ENCODE data around the gene C1orf232. TPM values are rescaled to one million over a fixed set of nuclear protein-coding genes. Genes with fewer than 3 reads are reported as not detected.

The C1orf232 gene
- total and polyA plus RNA-seq, 4 donors, result not detected

DNA sequence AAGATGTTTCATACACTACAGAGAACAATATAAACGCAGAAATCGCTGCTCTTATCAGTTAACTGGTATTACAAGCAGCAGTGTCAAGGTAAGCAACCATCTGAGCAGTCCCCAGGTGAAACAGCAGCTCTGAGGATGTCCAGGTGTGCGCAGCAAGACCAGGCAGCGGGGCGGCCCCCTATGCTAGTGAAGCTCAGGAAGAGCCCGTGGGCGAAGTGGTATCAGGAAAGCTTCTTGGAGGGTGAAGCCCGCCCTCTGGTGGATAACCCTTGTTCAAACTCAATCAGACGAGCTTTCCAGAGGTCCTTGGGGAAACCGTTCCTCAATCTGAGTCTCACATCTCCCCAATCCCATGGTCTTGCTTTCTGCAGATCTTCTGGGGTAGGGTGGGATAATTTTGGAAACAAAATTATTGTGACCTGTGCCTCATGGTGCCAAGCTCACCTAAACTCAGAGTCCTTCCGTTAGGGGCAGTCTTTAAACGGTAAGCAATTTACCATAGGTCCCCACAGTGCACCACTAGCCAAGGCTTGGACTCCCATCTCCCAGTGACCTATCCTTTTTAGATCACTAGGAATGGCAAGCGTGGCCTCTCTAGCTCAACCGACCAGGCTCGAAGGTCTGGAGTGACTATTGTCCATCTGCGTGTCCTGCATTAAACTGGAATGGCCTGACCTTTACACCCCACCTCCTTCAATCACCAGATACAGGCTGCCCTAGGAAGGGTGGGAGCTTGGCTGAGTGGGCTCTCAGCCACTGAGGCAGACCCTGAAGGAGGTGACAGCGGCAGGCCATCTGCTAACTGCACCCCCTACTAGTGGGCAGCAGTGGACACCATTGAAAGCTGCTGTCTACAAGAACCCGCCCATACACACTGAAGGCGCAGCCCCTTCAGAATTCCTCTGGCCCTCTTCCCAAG, 23.5 kb downstream of the C1orf232 start:
- 27% methylated on average over 19 of the region's 19 CpGs for WGBS
- no peaks in the 10 kb centered on the region for H3K9me3 ChIP-seq (ENCODE audit: control insufficient read depth in 4 of 4, low read length in 3 of 4)
- no peak overlapping the region for H3K4me3 ChIP-seq (ENCODE audit: low read depth in 1 of 3, low read length in 3 of 3)
- H3K27me3 ChIP-seq (ENCODE audit: control insufficient read depth in 4 of 4, insufficient read depth in 4 of 4, low read length in 3 of 4), result no peaks in the 10 kb centered on the region
- peak; percentile 82 for DNase-seq (ENCODE audit: low spot score)
- no peaks in the 10 kb centered on the region for H3K4me1 ChIP-seq (ENCODE audit: control insufficient read depth in 4 of 4, insufficient read depth in 4 of 4, low read length in 3 of 4)
- no peak overlapping the region for H3K9ac ChIP-seq (ENCODE audit: low read depth in 1 of 2, low read length in 2 of 2)
- TF ChIP-seq FOXA1 (IDR thresholded peaks at IDR 0.05), result no peak
- no peak for TF ChIP-seq HNF4G (IDR thresholded peaks at IDR 0.05)
- TF ChIP-seq EGR1 (IDR thresholded peaks at IDR 0.05; ENCODE audit: low read depth in 2 of 2), result no peak
- TF ChIP-seq RXRA (IDR thresholded peaks at IDR 0.05), result no peak
- no peak for TF ChIP-seq YY1 (IDR thresholded peaks at IDR 0.05)
- TF ChIP-seq RAD21 (IDR thresholded peaks at IDR 0.05), result peak; percentile 92 to 98
- TF ChIP-seq, protein P1, sequence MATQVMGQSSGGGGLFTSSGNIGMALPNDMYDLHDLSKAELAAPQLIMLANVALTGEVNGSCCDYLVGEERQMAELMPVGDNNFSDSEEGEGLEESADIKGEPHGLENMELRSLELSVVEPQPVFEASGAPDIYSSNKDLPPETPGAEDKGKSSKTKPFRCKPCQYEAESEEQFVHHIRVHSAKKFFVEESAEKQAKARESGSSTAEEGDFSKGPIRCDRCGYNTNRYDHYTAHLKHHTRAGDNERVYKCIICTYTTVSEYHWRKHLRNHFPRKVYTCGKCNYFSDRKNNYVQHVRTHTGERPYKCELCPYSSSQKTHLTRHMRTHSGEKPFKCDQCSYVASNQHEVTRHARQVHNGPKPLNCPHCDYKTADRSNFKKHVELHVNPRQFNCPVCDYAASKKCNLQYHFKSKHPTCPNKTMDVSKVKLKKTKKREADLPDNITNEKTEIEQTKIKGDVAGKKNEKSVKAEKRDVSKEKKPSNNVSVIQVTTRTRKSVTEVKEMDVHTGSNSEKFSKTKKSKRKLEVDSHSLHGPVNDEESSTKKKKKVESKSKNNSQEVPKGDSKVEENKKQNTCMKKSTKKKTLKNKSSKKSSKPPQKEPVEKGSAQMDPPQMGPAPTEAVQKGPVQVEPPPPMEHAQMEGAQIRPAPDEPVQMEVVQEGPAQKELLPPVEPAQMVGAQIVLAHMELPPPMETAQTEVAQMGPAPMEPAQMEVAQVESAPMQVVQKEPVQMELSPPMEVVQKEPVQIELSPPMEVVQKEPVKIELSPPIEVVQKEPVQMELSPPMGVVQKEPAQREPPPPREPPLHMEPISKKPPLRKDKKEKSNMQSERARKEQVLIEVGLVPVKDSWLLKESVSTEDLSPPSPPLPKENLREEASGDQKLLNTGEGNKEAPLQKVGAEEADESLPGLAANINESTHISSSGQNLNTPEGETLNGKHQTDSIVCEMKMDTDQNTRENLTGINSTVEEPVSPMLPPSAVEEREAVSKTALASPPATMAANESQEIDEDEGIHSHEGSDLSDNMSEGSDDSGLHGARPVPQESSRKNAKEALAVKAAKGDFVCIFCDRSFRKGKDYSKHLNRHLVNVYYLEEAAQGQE (IDR thresholded peaks at IDR 0.05), result no peak
- TF ChIP-seq TAF1 (conservative IDR thresholded peaks at IDR 0.05), result no peak
- TF ChIP-seq, protein P2, sequence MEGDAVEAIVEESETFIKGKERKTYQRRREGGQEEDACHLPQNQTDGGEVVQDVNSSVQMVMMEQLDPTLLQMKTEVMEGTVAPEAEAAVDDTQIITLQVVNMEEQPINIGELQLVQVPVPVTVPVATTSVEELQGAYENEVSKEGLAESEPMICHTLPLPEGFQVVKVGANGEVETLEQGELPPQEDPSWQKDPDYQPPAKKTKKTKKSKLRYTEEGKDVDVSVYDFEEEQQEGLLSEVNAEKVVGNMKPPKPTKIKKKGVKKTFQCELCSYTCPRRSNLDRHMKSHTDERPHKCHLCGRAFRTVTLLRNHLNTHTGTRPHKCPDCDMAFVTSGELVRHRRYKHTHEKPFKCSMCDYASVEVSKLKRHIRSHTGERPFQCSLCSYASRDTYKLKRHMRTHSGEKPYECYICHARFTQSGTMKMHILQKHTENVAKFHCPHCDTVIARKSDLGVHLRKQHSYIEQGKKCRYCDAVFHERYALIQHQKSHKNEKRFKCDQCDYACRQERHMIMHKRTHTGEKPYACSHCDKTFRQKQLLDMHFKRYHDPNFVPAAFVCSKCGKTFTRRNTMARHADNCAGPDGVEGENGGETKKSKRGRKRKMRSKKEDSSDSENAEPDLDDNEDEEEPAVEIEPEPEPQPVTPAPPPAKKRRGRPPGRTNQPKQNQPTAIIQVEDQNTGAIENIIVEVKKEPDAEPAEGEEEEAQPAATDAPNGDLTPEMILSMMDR (IDR thresholded peaks at IDR 0.05; ENCODE audit: low read depth, low read length, missing input control), result peak; percentile 71
- TF ChIP-seq NR2F2 (IDR thresholded peaks at IDR 0.05), result no peak
- TF ChIP-seq JUND (IDR thresholded peaks at IDR 0.05), result no peak
- TF ChIP-seq, protein P3, sequence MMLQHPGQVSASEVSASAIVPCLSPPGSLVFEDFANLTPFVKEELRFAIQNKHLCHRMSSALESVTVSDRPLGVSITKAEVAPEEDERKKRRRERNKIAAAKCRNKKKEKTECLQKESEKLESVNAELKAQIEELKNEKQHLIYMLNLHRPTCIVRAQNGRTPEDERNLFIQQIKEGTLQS (IDR thresholded peaks at IDR 0.05), result no peak
- TF ChIP-seq SP1 (IDR thresholded peaks at IDR 0.05), result no peak
- no peak for TF ChIP-seq FOXA2 (IDR thresholded peaks at IDR 0.05)
- TF ChIP-seq HNF4A (conservative IDR thresholded peaks at IDR 0.05), result no peak
- no peaks in the 10 kb centered on the region for H3K36me3 ChIP-seq (ENCODE audit: control insufficient read depth in 4 of 4, insufficient read depth in 3 of 4, low read depth in 1 of 4, low read length in 3 of 4)
- no peak overlapping the region for H3K27ac ChIP-seq (ENCODE audit: low read depth in 1 of 2, low read length in 2 of 2)

DNA sequence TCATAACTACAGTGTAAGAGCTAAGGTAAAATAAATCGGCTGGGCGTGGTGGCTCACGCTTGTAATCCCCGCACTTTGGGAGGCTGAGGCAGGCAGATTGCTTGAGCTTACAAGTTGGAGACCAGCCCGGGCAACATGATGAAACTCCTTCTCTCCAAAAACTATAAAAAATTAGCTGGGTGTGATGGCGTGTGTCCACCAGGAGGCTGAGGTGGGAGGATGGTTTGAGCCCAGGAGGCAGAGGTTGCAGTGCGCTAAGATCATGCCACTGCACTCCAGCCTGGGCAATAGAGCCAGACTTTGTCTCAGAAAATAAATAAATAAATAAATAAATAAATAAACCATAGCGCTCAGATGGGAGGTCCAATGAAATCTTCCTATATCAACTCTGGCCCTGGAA, 26.6 kb downstream of the C1orf232 start:
- no peaks in the 10 kb centered on the region for H3K36me3 ChIP-seq (ENCODE audit: control insufficient read depth in 4 of 4, insufficient read depth in 3 of 4, low read depth in 1 of 4, low read length in 3 of 4)
- H3K27ac ChIP-seq (ENCODE audit: low read depth in 1 of 2, low read length in 2 of 2), result no peak overlapping the region
- WGBS, result 90% methylated on average over 8 of the region's 8 CpGs
- H3K9me3 ChIP-seq (ENCODE audit: control insufficient read depth in 4 of 4, low read length in 3 of 4), result no peaks in the 10 kb centered on the region
- DNase-seq (ENCODE audit: low spot score), result no peak
- H3K4me3 ChIP-seq (ENCODE audit: low read depth in 1 of 3, low read length in 3 of 3), result no peak overlapping the region
- H3K4me1 ChIP-seq (ENCODE audit: control insufficient read depth in 4 of 4, insufficient read depth in 4 of 4, low read length in 3 of 4), result no peaks in the 10 kb centered on the region
- no peaks in the 10 kb centered on the region for H3K27me3 ChIP-seq (ENCODE audit: control insufficient read depth in 4 of 4, insufficient read depth in 4 of 4, low read length in 3 of 4)
- H3K9ac ChIP-seq (ENCODE audit: low read depth in 1 of 2, low read length in 2 of 2), result no peak overlapping the region
- TF ChIP-seq SP1 (IDR thresholded peaks at IDR 0.05), result no peak
- no peak for TF ChIP-seq YY1 (IDR thresholded peaks at IDR 0.05)
- TF ChIP-seq, protein P4, sequence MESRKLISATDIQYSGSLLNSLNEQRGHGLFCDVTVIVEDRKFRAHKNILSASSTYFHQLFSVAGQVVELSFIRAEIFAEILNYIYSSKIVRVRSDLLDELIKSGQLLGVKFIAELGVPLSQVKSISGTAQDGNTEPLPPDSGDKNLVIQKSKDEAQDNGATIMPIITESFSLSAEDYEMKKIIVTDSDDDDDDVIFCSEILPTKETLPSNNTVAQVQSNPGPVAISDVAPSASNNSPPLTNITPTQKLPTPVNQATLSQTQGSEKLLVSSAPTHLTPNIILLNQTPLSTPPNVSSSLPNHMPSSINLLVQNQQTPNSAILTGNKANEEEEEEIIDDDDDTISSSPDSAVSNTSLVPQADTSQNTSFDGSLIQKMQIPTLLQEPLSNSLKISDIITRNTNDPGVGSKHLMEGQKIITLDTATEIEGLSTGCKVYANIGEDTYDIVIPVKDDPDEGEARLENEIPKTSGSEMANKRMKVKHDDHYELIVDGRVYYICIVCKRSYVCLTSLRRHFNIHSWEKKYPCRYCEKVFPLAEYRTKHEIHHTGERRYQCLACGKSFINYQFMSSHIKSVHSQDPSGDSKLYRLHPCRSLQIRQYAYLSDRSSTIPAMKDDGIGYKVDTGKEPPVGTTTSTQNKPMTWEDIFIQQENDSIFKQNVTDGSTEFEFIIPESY (IDR thresholded peaks at IDR 0.05), result no peak
- no peak for TF ChIP-seq EGR1 (IDR thresholded peaks at IDR 0.05; ENCODE audit: low read depth in 2 of 2)
- no peak for TF ChIP-seq NR2F2 (IDR thresholded peaks at IDR 0.05)
- TF ChIP-seq HNF4G (IDR thresholded peaks at IDR 0.05), result no peak
- TF ChIP-seq RAD21 (IDR thresholded peaks at IDR 0.05), result no peak
- TF ChIP-seq HNF4A (conservative IDR thresholded peaks at IDR 0.05), result no peak
- TF ChIP-seq GABPA (IDR thresholded peaks at IDR 0.05 in 1 of 2, conservative IDR thresholded peaks at IDR 0.05 in 1 of 2), result no peak
- TF ChIP-seq RXRA (IDR thresholded peaks at IDR 0.05), result no peak
- no peak for TF ChIP-seq FOXA2 (IDR thresholded peaks at IDR 0.05)
- no peak for TF ChIP-seq JUND (IDR thresholded peaks at IDR 0.05)
- TF ChIP-seq, protein P5, sequence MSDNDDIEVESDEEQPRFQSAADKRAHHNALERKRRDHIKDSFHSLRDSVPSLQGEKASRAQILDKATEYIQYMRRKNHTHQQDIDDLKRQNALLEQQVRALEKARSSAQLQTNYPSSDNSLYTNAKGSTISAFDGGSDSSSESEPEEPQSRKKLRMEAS (IDR thresholded peaks at IDR 0.05), result no peak
- TF ChIP-seq, protein P1 (IDR thresholded peaks at IDR 0.05), result no peak
- no peak for TF ChIP-seq FOXA1 (IDR thresholded peaks at IDR 0.05)

All from liver (tissue), 9 donors.